ENCODE measurements around the gene PSMB1.

Gene PSMB1

DNA sequence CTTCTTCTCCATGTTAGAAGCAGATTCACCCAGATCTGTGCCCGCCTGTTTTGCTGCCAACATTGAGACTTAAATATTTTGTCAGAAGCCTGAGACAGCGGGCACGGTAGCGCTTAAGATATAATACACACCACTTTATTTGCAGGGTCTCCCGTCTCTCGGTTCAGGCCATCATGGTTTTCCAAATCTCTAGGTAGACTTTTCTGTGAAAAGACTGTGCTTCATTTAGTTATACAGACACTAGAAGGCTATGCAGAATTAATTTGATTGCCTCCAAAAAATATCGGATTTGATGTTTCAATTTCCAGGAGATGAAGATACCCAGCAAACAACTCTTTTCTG, 1.7 kb upstream of the PSMB1 start:
- TF ChIP-seq GATA3 (IDR thresholded peaks at IDR 0.05; ENCODE audit: low read depth, low read length) (no peak), GATA2 (IDR thresholded peaks at IDR 0.05; ENCODE audit: low read depth, low read length) (no peak)

DNA sequence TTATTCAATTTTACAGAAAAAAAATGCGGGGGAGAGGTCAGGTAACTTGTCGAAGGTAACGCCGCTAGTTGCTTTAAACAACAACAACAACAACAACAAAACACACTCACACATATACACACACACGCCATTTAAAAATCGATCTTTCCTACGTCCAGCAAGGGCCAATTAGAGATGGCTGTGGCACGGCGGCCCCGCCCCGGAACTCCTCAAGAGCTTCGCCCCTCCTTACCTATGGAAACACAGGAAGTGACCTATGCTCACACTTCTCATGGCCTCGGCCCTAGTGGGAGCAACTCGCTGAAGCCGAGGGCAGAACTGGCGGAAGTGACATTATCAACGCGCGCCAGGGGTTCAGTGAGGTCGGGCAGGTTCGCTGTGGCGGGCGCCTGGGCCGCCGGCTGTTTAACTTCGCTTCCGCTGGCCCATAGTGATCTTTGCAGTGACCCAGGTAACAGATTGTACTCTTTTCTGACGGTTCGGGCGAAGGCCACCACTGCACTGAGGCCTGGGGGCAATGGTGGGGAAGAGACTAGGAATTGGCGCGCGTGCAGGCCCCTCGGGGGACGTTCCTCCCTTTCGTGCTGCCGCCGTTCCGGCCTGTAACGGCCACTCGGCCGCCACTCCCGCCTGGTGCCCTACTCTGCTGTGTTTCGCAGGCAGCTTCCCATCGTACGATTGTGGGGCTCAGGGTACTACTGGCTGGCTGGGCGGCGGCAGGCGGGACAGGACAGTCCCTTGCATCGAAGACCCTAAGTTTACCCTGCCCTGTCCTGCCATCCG, 1.1 kb upstream of the PSMB1 start, which contains the start of gene TBP:
Gene TBP (plus strand): TSS at position 357 of the 783 bp plus-strand sequence. CDS start 2,661 bp downstream, outside the sequence.
- TF ChIP-seq GATA3 (IDR thresholded peaks at IDR 0.05; ENCODE audit: low read depth, low read length) = no peak
- no peak for TF ChIP-seq GATA2 (IDR thresholded peaks at IDR 0.05; ENCODE audit: low read depth, low read length)

DNA sequence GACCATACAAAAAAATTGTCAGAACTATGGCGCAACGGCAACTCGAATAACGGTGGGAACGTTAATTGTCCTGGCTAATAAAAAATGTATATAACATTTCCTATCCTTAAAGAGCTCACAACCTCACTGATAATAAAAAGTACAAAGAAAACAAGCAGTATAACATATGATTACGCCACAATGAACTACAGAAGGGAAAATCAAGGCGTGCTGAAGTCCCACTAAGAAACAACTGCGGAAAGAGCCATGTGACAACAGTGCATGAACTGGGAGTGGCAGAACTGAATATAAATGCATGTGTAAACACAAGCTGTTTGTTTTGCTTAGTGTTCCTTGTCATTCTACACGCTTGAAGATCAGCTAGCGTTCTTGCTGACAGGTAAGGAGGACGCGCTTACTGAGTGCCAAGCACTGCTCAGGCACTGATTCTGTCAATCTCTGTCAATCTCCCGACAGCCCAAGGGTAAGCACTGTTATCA, 466 bp upstream of the PSMB1 start:
- TF ChIP-seq GATA3 (IDR thresholded peaks at IDR 0.05; ENCODE audit: low read depth, low read length) = no peak

DNA sequence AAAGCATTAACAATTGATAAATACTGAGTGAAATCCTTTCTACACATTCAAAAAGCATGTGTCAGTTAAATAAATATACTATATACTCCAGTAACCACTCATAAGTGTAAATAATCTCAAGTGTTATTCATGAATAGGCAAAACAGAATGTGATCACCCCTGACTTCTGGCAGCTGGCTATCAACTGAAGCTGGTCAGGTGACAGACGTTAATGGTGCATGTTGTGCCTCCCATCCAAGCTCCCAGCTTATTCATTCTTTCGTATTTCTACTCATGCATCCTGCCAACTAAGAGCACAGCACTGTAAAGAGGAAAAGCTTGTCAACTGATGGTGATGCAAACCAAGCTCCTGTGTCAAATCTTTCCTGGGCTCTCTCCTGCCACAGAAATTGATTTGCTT, 7.7 kb downstream of the PSMB1 start:
- no peak for TF ChIP-seq GATA2 (IDR thresholded peaks at IDR 0.05; ENCODE audit: low read depth, low read length)
- TF ChIP-seq GATA3 (IDR thresholded peaks at IDR 0.05; ENCODE audit: low read depth, low read length) = no peak

DNA sequence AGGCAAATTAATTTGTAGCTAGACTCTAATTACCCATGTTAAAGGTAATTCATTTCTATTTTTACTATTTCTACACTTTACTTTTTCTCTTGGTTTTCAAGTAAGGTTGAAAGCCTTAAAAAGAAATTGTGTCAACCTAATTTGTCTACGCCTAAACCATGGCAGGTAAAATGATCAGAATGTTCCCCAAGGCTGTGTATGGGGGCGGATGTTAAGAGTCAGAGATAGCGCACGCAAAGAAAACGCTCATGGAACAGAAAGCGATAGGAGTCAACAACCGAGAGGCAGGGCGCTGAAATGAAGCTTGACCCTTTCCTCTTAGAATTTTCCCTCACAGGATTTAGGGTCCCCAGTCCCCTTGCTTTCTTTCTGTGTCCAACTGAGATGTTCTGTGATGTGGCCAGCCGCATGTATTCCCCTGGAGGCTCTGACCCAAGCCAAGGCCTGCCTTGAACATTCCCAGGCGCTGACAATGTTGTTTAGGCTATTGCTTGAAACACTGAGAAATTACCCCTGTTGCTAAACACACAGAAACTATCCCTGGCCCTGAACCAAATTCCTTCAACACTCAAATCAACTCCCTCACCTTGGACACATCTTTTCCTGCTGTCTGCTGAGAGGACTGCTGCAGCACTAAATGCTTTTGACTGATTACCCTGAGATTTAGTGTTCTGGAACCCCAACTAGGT, 10.9 kb downstream of the PSMB1 start:
- TF ChIP-seq GATA3 (IDR thresholded peaks at IDR 0.05; ENCODE audit: low read depth, low read length) (no peak), GATA2 (IDR thresholded peaks at IDR 0.05; ENCODE audit: low read depth, low read length) (no peak)

DNA sequence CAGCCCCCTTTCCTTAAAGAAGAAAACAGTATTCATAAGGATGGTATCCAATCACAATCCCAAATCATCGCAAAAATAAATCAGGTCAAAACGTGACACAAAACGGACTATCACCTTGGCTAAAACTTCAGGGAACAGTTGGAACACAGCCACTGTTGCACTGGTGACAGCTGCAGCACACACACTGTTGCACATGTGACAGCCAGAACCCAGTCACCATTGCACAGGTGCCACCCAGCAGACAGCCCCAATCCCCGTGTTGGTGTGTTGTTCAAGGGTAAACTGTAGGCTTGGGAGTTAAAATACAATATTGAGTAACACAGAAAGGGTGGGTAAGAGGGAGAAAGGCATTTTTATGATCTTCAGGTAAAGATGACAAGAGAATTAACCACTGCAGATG, 15.8 kb downstream of the PSMB1 start:
- TF ChIP-seq GATA2 (IDR thresholded peaks at IDR 0.05; ENCODE audit: low read depth, low read length) (no peak), GATA3 (IDR thresholded peaks at IDR 0.05; ENCODE audit: low read depth, low read length) (no peak)

DNA sequence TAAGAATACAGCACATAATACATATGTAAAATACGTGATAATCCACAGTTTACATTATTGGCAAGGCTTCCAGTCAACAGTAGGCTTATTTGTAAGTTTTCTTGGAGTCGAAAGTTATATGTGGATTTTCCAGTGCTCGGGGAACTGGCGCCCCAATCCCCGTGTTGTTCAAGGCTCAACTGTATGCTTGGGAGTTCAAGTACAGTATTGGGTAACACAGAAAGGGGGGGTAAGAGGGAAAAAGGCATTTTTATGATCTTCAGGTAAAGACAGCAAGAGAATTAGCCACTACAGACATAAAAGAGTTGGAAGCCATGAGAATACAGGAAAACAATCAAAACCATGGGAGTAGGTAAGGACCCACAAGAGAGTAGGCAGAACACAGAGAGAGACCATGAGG, 16.4 kb downstream of the PSMB1 start:
- TF ChIP-seq GATA2 (IDR thresholded peaks at IDR 0.05; ENCODE audit: low read depth, low read length) (no peak), GATA3 (IDR thresholded peaks at IDR 0.05; ENCODE audit: low read depth, low read length) (no peak)

DNA sequence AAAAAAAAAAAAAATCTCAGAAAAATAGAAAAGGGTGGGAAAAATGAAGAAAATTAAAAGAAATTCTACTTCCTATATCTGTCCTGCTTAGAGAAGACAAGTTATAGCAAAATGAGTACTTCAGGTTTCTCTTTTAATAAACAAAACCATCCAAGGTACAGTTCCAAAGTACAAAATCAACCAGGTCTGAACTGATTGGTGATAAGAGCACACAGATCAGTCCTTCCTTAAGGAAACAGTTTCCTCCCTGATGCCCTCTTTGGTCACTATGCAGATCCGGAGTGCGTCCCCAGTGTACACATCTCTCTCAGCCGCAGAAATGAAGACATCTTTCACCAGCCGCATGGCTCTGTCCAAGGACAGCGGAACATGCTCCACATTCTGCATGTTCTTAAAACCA, 18.1 kb downstream of the PSMB1 start:
- no peak for TF ChIP-seq GATA2 (IDR thresholded peaks at IDR 0.05; ENCODE audit: low read depth, low read length)
- no peak for TF ChIP-seq GATA3 (IDR thresholded peaks at IDR 0.05; ENCODE audit: low read depth, low read length)

DNA sequence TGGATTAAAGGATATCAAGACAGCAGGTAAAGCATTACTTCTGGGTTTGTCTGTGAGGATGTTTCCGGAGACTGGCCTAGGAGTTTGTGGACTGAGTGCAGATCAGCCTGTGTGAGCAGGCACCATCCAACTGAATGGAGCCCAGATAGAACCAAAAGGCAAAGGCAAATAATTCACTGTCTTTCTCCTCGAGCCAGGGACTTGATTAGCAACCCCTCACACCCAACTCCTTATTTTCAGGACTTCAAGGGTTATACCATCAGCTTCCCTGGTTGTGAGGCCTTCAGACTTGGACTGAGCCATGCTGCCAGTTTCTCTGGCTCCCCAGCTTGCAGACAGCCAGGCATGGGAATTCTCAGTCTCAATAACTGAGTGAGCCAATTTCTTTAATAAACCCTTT, 19.3 kb downstream of the PSMB1 start:
- TF ChIP-seq GATA3 (IDR thresholded peaks at IDR 0.05; ENCODE audit: low read depth, low read length) (no peak), GATA2 (IDR thresholded peaks at IDR 0.05; ENCODE audit: low read depth, low read length) (no peak)

DNA sequence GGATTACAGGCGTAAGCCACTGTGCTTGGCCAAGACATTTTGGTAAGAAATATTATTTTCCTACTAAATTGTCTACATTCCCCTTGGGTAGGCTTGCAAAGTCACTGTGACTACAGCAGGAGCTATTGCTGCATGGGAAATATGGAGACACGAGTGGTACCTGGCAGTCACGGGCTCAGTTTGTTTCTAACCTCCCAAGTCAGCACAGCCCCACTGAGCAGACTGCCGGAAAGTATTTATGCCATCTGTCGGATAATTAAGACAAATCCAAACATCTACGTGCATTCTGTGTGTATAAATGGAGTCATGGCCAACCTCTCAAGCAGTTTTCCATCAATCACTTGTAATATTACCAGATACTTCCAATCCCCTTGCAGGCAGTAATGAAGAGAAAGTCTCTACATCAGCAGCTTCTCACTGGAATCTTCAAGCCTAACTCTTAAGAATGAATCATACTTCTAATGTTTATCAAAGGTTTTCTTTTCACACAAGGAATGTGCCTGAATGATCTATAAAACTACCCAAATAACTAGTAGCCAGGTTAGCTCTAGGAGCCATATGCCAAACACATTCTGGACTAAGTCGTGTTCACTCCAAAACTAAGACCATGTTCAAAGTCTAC, 20.1 kb downstream of the PSMB1 start:
- TF ChIP-seq GATA3 (IDR thresholded peaks at IDR 0.05; ENCODE audit: low read depth, low read length) (no peak), GATA2 (IDR thresholded peaks at IDR 0.05; ENCODE audit: low read depth, low read length) (no peak)

DNA sequence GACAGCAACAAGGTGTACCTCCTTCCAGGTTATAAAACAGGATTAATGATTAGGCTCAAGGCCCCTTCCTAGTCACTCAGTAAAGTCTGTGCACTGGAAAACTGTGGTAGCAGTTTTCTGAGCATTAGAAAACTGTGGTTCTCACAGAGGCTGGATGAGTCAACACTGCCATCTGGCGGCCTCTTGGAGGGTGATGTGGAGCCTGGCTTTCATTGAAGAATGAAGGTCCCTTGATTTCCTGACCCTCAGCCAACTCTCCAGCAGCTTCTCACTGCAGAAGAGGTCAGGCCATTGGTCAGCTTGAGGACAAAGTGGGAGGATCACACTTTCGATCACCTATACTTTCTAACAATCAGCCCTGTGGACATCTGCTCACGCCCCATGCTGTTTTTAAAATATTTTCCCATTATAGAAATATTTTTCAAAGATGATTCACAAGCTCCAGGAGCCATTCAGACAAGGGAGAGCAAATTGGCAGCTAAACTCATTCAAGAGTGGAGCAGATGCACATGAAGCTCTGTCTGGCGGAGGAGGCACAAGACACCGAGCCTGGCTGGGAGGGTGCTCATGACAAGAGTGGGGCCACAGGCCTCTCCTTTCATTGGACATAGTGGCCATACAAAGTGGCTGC, 23.2 kb downstream of the PSMB1 start:
- TF ChIP-seq GATA2 (IDR thresholded peaks at IDR 0.05; ENCODE audit: low read depth, low read length) = no peak
- no peak for TF ChIP-seq GATA3 (IDR thresholded peaks at IDR 0.05; ENCODE audit: low read depth, low read length)

DNA sequence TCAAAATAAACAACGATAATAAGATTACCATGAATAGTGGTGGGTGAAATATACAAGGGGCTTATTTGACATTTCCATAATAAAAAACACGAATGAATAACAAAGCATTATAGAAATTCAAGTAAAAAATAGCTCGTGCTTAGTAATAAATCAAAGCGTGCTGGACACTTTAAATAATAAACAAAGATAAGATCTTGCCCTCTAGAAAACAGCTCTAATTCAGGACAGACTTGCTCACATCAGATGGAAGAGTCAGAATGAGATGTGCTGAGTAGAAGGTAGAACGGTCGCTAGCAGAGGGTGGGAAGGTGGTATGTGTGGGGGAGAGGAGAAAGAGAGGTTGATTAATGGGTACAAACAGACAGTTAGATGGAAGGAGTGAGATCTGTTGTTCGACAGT, 27.3 kb downstream of the PSMB1 start:
- TF ChIP-seq GATA2 (IDR thresholded peaks at IDR 0.05; ENCODE audit: low read depth, low read length) = peak; percentile 57; the same call in 1 of the 2 replicates
- peak; percentile 15; the same call in 1 of the 2 replicates for TF ChIP-seq GATA3 (IDR thresholded peaks at IDR 0.05; ENCODE audit: low read depth, low read length)

DNA sequence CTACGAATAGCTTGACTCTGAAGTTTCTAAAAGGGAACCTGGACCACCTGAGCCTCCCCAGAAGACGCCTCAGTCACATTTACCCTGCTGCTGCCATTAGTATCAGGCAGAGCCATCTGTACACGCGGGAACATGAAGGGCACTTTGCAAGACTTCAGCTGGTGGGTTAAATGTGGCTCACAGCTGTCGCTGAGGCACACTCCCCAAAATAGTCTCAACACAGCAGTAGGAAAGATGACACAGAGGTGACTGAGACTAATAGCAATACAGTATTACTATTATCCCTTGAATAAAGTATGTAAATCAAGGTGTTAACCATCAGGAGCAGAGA, 29.0 kb downstream of the PSMB1 start:
- TF ChIP-seq GATA3 (IDR thresholded peaks at IDR 0.05; ENCODE audit: low read depth, low read length) (no peak), GATA2 (IDR thresholded peaks at IDR 0.05; ENCODE audit: low read depth, low read length) (no peak)
